ENCODE measurements around the gene PLXDC1.

The PLXDC1 gene

GRCh38 chr17:39094607-39095308, 56.7 kb downstream of the PLXDC1 start:
- peak; percentile 22 for DNase-seq

GRCh38 chr17:39092692-39093230, 58.7 kb downstream of the PLXDC1 start:
- no peak for DNase-seq

GRCh38 chr17:39090908-39091665, 60.4 kb downstream of the PLXDC1 start:
- DNase-seq = no peak

- no peak for DNase-seq
Observed at GRCh38 chr17:39090400-39090799, 61.0 kb downstream of the PLXDC1 start.

- DNase-seq = no peak
Observed at GRCh38 chr17:39084558-39084957, 66.9 kb downstream of the PLXDC1 start.

DNA sequence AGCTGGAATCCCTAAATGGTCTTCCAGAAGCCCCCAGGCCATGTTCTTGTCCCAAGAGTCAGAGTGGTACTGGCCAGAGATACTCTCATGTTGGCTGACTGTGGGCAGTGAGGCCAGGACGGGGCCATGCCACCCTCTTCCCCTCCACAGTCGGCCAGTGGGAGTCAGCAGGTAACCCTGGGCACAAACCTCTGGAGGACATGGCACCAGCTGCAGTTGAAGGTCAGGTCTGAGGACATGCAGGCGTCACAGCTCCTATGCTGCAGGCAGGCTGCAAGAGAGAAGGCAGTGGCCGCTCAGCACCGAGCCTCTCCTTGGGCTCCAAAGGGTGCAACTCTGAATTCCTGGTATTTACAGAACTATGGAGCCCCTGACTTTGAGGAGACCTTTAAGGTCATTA, 68.2 kb downstream of the PLXDC1 start:
- DNase-seq = no peak

GRCh38 chr17:39082482-39082881, 69.0 kb downstream of the PLXDC1 start:
- no peak for DNase-seq

DNA sequence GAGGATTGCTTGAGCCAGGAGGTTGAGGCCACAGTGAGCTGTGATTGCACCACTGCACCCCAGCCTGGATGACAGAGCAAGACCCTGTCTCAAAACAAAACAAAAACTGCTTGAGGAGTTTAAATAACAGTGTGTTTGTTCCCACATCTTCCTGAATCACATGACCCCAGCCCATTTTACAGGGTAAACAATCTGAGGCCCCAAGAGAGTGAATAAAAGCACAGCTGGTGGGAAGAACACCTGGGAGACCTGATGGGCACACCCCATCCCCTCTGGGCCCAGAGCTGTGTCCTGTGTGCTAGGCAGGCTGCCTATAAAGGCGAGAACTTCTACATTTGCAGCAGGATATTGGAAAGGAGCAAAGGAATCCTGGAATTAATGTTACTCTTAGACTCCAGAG, 69.6 kb downstream of the PLXDC1 start:
- no peak for DNase-seq

GRCh38 chr17:39080421-39081078, 70.9 kb downstream of the PLXDC1 start:
- no peak for DNase-seq

- DNase-seq = no peak
Observed at GRCh38 chr17:39079836-39080235, 71.6 kb downstream of the PLXDC1 start.

DNA sequence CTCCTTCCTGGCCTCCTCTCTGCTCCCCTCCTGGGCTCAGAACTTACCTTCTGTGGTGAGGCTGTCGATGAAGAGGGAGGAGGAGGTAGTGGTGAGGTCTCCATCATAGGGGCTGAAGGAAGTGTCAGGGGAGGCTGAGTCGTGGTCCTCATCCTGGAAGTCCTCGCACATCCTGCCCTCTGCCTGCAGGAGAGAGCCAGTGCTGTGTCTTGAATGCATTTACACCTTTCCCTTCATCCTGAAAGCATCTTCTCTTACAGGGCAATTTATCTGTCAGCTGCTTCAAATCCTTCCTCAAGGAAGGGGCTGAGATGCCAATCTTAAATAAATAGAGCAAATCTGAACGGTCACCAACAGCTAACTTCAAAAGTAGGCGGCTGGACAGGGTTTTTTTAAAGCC, 73.6 kb downstream of the PLXDC1 start:
- no peak for DNase-seq

- DNase-seq = no peak
Observed at GRCh38 chr17:39077252-39077651, 74.2 kb downstream of the PLXDC1 start.

DNA sequence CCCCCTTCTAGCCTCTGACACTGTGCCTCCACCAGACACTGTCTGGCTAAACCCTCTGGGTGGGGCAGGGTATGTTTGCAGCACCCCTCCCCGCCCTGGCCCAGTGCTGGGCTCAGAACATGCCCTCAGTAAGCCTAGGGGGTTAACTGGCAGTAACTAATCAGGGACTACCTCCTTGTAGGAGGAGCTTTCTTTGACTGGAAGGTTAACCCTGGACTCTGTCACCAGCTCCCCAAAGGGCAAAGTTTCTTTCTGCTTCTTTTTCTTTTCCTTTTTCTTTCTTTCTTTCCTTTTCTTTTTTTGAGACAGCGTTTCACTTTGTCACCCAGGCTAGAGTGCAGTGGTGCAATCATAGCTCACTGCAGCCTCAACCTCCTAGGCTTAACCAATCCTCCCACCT, 76.8 kb downstream of the PLXDC1 start:
- DNase-seq = no peak

DNA sequence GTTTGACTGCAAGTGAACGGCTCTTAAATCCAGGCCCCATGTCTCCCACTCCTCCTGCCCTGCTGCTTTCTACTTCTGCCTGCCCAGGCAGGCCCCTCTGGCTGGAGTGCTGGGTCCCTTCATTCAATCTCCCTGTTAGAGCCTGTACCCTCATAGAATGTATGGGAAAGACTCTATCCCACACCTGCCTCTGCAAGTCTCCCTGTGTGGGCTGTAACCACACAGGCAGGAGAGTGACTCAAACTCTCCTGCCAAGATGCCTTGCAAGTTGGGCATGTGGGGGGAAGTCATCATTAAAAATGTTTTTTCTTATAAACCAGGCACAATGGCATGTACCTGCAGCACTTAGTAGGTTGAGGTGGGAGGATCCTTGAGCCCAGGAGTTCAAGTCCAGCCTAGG, 77.5 kb downstream of the PLXDC1 start:
- no peak for DNase-seq

DNA sequence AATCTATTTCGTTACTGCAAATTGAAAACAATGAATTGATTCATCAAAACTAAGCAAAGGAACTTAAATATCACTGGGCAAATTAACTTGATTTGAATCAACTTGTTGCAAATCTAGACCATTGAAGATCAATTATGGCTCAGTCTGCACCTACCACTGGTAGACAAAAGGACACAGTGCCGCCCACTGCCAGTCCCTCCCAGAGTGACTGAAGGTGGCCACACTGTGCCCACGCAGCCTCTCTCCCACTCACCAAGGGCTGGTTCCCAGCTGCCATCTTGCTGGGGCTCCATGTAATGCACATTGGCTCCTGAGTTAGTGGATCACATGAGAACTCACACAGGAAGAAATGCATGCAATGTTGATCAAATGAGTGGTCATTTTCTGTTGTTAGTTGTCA, 78.1 kb downstream of the PLXDC1 start:
- DNase-seq = no peak

GRCh38 chr17:39071573-39071972, 79.9 kb downstream of the PLXDC1 start:
- DNase-seq = no peak

DNA sequence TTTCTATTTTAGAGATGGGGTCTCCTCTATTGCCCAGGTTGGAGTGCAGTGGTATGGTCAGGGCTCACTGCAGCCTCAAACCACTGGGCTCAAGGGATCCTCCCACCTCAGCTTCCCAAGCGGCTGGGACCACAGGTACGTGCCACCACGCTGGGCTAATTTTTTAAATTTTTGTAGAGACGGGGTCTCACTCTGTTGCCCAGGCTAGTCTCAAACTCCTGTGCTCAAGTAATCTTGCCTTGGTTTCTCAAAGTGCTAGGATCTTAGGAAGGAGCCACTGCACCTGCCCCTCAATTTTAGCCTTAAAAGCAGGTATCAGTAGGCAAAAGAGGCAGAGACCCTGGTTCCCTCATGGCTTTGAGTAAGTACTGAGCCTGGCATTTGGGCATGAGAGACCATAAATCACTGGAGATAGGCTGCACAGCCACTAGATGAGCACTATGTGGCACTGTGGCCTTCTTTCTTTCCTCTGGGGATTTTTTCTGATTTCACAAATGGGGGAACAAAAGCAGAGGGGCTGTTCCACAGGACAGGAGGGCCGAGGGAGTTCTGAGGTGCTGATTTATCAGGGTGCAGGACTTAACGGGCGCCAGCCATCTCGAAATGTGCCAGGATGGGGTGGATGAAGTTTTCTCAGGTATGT, 82.2 kb downstream of the PLXDC1 start:
- no peak for DNase-seq

GRCh38 chr17:39064819-39065218, 86.6 kb downstream of the PLXDC1 start:
- no peak for DNase-seq

GRCh38 chr17:39064374-39064773, 87.1 kb downstream of the PLXDC1 start:
- DNase-seq = no peak

DNA sequence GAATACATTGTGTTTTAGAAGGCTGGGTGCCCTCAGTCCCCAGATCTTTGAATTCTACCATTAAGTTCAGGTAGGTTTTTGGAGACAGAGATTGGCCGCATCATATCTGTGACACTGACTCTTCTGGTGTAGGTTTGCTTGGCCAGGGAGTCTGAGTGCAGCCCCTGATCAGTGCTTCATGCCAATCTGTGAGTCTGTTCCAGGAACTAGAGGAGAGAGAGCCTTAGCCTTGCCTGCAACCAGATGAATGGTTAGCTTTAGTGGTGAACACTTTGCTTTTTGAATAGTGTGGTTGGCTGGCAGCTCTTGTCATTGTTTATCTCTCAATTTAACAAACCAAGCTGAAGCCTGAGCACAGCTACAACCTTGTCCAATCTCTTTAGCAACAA, 87.8 kb downstream of the PLXDC1 start:
- DNase-seq = no peak

DNA sequence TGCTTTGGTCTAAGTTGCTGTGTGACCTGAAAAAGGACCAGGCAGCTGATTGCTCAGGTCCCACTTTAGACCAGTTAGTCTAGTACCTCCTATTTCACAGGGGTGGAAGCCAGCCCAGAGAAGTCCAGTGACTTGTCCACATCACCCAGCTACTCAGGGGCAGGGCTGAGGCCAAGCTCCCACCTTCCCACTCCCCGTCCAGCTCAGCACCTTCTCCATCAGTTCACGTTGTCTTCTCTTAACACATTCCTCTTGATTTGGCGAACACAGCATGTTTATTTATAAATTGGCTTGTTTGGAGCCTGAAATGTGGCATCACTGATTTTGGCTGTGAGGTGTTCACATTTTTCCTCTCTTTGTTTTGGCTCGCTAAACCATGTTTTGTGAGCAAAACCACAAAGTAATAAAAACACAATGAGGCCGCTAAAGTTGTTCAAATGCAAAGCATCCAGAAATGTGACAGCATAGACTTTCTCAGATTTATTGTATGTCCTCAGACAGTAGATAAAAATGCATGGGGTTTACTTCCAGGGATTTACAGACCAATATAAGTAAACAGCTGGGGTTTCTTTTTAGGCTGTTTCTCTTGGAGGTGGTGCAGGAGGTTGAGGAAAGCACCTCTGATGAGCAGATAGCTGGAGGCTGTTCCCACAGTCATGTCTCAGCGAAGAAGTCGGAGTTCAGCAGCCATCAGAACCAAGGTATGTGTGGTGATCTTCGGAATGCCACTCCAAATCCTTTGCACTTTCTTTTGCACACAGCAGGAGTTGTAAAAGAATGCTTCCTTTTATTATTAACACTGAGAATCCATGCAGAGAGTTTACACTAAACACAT, 88.4 kb downstream of the PLXDC1 start:
- DNase-seq = no peak

DNA sequence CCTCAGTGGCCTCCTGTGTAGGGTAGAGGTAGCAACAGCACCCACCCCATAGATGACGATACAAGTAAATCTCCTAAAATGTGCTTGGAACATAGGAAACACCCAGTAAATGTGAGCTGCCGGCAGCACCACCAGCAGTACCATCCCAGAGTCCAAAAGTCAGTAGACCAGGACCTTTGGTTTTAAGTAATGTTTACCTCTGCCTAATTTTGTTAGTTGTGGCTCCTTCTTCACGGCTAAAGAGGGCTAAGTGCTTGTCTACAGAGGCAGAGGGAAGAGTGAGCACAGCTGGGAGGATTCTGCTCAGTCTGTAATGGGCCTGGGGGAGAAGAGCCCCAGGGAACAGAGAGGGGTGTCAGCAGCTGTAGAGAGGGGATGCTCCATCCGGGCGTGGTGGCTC, 92.9 kb downstream of the PLXDC1 start:
- DNase-seq = no peak
